Measurements from ENCODE around the gene TSPAN31.

TSPAN31 gene

GRCh38 chr12:57754411-57755193 lies 9.8 kb downstream of the TSPAN31 start, which contains the start of gene MARCHF9:
MARCHF9 (plus strand) TSS chr12:57755103; CDS start chr12:57755529, 426 bp downstream.
- DNase-seq: peak; percentile 81

GRCh38 chr12:57755194-57755453 lies 10.3 kb downstream of the TSPAN31 start:
- DNase-seq: no peak

DNA sequence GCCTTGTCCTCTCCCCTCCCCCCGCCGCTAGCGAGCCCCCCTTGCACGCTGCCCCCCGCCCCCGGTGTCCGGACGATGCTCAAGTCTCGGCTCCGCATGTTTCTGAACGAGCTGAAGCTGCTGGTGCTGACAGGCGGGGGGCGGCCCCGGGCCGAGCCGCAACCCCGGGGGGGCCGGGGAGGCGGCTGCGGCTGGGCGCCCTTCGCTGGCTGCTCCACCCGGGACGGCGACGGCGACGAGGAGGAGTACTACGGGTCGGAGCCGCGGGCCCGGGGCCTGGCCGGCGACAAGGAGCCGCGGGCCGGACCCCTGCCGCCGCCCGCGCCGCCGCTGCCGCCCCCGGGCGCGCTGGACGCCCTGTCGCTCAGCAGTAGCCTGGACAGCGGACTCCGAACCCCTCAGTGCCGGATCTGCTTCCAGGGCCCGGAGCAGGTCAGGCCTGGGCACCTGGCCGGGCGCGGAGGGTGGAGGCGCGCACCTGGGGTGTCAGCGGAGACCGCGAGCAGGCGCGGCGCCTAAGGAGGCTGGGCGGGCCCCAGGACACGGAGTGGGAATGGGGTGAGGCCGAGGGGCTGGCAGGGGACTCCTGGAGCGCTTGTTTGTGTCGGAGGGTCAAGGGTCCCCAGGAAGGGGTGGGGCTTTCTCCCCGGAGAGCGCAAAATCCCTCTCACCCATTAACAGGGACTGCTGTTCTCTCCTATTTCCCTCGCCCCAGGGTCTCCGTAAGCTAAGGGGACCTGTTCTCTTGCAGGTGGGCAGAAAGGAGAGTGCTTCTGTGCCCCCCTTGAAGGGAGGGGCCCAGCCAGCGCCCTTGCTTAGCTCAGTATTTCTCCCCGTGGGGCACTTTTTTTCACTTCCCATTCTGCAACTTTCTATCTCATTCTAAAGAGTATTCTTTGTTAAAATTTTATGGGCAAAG lies 10.9 kb downstream of the TSPAN31 start:
- DNase-seq: peak; percentile 45

DNA sequence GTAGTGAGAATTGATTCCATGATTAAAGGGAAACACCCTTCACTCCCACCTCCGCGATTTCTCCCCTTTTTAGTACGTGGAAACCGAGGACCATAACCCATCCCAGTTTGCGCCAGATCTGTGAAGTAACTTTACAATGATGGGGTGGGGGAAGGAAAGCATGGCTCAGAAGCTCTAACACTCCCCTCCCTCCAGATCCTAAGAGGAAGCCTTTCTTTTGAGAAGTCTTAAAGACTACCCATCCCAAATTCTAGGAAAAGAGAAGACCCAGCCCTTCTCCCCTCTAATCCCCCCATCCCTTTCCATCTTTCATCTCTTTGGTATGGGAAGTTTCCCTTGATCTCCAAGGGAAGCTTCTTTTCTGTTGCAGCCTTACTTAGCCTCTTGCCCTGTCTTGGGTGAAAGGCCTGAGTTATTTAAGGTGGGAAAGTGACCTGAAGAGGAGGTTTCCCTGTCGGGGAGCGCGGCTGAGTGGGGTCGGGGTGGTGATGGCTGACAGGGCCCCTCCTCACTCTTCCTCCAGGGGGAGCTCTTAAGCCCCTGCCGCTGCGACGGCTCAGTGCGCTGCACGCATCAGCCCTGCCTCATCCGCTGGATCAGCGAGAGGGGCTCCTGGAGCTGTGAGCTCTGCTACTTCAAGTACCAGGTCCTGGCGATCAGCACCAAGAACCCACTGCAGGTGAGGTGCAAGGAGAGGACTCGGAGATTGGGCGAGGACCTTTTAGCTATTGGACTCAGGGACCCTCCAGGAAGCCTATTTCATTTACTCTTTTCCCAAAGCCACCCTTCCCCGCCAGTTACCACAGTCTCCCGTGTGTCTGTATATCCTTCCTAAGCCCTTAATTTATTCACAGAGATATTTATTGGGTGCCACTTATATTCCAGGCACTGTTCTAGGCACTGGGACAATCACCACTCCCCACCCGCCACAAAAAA lies 11.8 kb downstream of the TSPAN31 start:
- peak; percentile 72 for DNase-seq

GRCh38 chr12:57757771-57758170 lies 12.9 kb downstream of the TSPAN31 start:
- DNase-seq: no peak

GRCh38 chr12:57758552-57759359 lies 13.9 kb downstream of the TSPAN31 start:
- no peak for DNase-seq

GRCh38 chr12:57759360-57759980 lies 14.6 kb downstream of the TSPAN31 start:
- DNase-seq: peak; percentile 46

DNA sequence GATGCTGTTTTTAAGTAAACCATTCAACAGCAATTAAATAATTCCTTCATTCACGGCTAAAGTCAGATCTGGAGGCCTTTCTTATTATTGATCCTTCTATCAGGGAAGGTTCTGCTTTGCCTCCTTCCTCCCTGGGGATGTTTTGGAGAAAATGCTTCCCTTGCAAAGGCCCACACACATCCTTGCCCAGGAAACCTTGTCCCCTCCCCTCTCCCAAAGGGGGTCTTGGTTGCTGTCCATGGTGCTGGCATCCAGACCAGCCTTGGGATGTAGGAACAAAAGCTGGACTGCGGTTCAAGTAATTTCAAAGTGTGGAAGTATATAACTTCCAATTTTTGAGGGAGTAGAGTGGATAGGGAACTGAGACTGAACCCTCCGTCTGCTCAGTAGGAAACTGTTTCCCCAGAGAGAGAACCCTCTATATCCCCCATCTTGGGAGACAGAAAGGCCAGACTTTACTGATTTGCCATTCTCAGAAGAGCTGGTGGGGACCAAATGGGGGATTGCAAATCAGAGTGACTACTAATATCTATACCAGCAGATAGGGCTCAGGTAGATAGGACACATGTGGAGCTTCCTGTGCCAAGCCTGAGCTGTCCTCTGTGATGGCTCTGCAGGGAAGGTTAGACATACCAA lies 15.6 kb downstream of the TSPAN31 start:
- no peak for DNase-seq

GRCh38 chr12:57761391-57761998 lies 16.7 kb downstream of the TSPAN31 start:
- no peak for DNase-seq

- DNase-seq: no peak
These were observed 17.6 kb downstream of the TSPAN31 start for GRCh38 chr12:57762463-57762862.

DNA sequence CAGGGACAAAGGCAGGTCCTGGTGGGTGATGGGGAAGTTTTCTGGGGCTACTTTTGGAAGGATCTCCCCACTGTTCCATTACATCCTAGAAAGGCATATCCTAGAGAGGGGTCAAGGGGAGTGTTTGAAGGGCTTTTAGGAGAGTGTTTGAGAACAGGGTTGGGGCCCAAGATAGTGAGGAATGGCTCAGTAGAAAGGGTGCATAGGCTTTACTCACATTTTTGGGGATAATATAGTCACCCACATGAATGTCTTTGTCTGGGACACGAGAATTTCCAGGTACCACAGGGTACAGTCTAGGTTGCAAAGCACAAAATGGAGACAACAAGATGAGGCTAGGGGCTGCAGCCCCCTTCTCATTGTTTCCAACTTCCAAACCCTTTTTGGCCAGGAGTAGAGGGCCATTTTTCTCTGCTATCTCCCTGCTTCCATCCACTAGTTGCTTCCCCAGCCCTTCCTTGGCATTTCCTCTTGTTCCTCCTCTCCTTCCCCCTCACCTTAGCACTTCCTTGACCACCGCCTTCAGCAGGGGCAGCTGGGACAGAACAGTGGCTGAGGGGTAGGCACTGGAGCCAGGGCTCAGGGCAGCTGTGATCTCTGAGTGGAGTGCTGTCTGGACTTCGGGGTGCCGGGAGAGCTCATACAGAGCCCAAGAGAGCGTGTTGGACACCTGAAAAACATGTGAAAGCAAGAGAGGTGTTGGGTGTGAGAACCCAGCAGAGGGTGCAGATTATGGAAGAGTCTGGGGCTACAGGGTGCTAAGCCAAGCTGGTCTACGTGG lies 19.2 kb downstream of the TSPAN31 start:
- DNase-seq: no peak

GRCh38 chr12:57764662-57765002 lies 19.8 kb downstream of the TSPAN31 start:
- no peak for DNase-seq

- DNase-seq: peak; percentile 67
These were observed 20.3 kb downstream of the TSPAN31 start for GRCh38 chr12:57765003-57765697.

DNA sequence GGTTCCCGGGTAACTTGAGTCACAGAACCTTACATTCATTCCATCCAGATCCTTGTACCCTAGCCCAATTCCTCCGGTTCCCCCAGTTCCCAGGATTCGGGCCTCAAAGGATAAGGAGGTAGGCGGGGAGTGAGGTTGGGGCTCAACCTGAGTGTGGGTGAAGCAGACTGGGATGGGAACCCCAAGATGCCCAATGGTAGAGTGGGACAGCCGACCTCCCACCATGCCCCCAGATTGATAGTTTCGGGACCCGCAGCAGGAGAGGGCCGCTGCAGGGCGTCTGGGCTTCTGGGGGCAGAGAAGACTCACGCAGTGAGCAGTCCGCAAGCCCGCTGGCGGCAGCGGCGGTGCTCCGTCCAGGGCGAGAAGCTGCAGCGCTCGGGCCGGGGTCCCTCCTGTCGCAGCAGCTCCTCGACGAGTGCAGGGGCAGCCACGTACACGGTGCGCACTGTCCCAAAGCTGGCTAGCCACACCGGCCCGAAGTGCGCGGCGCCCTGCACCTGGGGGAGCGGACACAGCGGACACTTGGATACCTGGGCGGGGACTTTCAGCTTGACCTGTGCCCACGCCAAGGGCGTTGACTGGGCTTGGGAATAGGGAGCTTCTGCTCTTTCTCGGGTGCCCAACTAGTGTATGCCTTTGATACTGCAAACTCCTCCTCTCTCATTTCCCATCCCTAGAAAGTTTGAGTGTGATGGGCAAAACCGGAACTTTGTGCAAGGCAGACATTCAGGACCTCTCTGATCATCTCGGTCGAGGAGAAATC lies 21.0 kb downstream of the TSPAN31 start:
- DNase-seq: no peak

- DNase-seq: no peak
These were observed 21.8 kb downstream of the TSPAN31 start, which contains the start of gene CYP27B1 for GRCh38 chr12:57766464-57767304. CYP27B1 (minus strand) TSS chr12:57767078; CDS start chr12:57767041, 37 bp downstream.

- no peak for DNase-seq
These were observed 22.5 kb downstream of the TSPAN31 start for GRCh38 chr12:57767305-57767698.

DNA sequence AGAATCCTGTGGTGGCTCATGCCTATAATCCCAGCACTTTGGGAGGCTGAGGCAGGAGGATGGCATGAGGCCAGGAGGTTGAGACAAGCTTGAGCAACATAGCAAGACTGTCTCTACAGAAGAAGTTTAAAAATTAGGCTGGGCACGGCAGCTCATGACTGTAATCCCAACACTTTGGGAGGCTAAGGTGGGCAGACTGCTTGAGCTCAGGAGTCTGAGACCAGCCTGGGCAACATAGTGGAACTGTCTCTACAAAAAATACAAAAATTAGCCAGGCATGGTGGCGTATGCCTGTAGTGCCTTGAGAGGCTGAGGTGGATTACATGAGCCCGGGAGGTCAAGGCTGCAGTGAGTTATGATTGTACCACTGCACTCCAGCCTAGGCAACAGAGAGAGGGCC lies 23.0 kb downstream of the TSPAN31 start:
- no peak for DNase-seq

Data from activated CD8-positive, alpha-beta memory T cell treated with anti-CD3 and anti-CD28 coated beads, Interleukin-2, amount 50 U/mL, for 4 hours (primary cell).